MM.1S (cell line): ENCODE data around the gene RGS7.

Source experiments
- DNase-seq: peaks from one replicate; pipeline ENCODE4 v3.0.0-alpha.2; 2015
- H2AFZ ChIP-seq: fragments of 300-600 bp; sonication (generic); 2 replicates; pipeline ENCODE4 v1.6.0; 2016; ENCODE audit warnings: antibody characterized with exemption, low read length
- H3F3A ChIP-seq: fragments of 300-600 bp; sonication (generic); 2 replicates; pipeline ENCODE4 v1.6.1; 2016; ENCODE audit warnings: mild to moderate bottlenecking, antibody characterized with exemption, low read length, moderate library complexity, mixed read lengths; ENCODE audit not compliant: insufficient read depth
- H3K27ac ChIP-seq: fragments of 300-600 bp; sonication (generic); 2 replicates; pipeline ENCODE4 v1.5.1; 2016; ENCODE audit warnings: mild to moderate bottlenecking, low read length
- H3K27me3 ChIP-seq: fragments of 300-600 bp; sonication (generic); replicated peaks from 2 replicates; pipeline ENCODE4 v1.6.0; 2016; ENCODE audit warnings: low read length; ENCODE audit not compliant: insufficient read depth
- H3K36me3 ChIP-seq: fragments of 300-600 bp; sonication (generic); replicated peaks from 2 replicates; pipeline ENCODE4 v1.6.1; 2016; ENCODE audit warnings: mild to moderate bottlenecking, low read length, mixed read lengths; ENCODE audit not compliant: insufficient read depth
- H3K4me1 ChIP-seq: fragments of 300-600 bp; sonication (generic); 2 replicates; pipeline ENCODE4 v1.6.1; 2016; ENCODE audit warnings: low read length, mixed read lengths
- H3K4me2 ChIP-seq: fragments of 300-600 bp; sonication (generic); 2 replicates; pipeline ENCODE4 v1.6.0; 2016; ENCODE audit warnings: low read depth, low read length
- H3K4me3 ChIP-seq: fragments of 300-600 bp; sonication (generic); 2 replicates; pipeline ENCODE4 v1.5.1; 2016; ENCODE audit warnings: low read length, mixed read lengths
- H3K79me2 ChIP-seq: fragments of 300-600 bp; sonication (generic); 2 replicates; pipeline ENCODE4 v1.6.1; 2016; ENCODE audit warnings: mixed run types, low read length, mixed read lengths
- H3K9ac ChIP-seq: fragments of 300-600 bp; sonication (generic); 2 replicates; pipeline ENCODE4 v1.6.1; 2016; ENCODE audit warnings: low read length, mixed read lengths
- H3K9me2 ChIP-seq: fragments of 300-600 bp; sonication (generic); replicated peaks from 2 replicates; pipeline ENCODE4 v1.6.1; 2016; ENCODE audit warnings: mild to moderate bottlenecking, low read length, mixed read lengths; ENCODE audit not compliant: insufficient read depth
- H3K9me3 ChIP-seq: fragments of 300-600 bp; sonication (generic); replicated peaks from 2 replicates; pipeline ENCODE4 v1.6.1; 2016; ENCODE audit warnings: mild to moderate bottlenecking, low read length, mixed read lengths; ENCODE audit not compliant: insufficient read depth
- H4K20me1 ChIP-seq: fragments of 300-600 bp; sonication (generic); 2 replicates; pipeline ENCODE4 v1.6.1; 2016; ENCODE audit warnings: mild to moderate bottlenecking, low read length, moderate library complexity, mixed read lengths; ENCODE audit not compliant: insufficient read depth
- CTCF ChIP-seq: fragments of 300-600 bp; sonication (generic); IDR thresholded peaks from 2 replicates; pipeline ENCODE4 v1.5.1; 2016; ENCODE audit warnings: antibody characterized with exemption, low read length, mixed read lengths
- EZH2 ChIP-seq: fragments of 300-600 bp; sonication (generic); optimal IDR thresholded peaks from 2 replicates; pipeline ENCODE3; 2017; ENCODE audit warnings: low read depth, mild to moderate bottlenecking, antibody characterized with exemption, low read length, mixed read lengths
- EZH2phosphoT487 ChIP-seq: fragments of 300-600 bp; sonication (generic); IDR thresholded peaks from 2 replicates; pipeline ENCODE4 v1.6.1; 2018; ENCODE audit warnings: antibody characterized with exemption, low read length

RGS7 gene

DNA sequence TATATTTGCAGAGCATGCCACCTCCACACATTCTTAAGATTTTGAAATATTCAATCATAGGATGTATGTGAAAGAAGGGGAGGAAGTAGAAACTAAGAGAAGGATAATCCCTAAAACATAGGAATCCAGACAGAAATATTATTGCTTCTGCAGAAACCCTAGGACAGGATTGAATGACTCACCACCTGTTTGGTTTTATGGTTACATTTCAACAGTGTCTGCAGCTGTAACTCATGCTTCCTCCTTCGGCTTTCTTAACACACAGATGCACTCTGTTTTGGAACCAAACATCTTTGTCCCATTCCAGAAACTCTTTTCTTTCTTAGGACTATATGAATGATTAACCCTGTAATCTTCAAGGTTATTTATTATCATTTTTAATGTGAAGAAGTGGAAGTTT, 20.7 kb downstream of the RGS7 start:
- Histone ChIP-seq H3K27ac (no peak overlapping the region), H3K36me3 (no peaks in the 10 kb centered on the region), H3K27me3 (no peaks in the 10 kb centered on the region), H3K9me3 (no peaks in the 10 kb centered on the region), H2AFZ (no peak overlapping the region), H3F3A (no peaks in the 10 kb centered on the region), H3K4me2 (no peak overlapping the region), H3K9ac (no peak overlapping the region), H3K79me2 (no peaks in the 10 kb centered on the region), H3K4me3 (no peak overlapping the region), H3K4me1 (no peaks in the 10 kb centered on the region), H4K20me1 (no peaks in the 10 kb centered on the region), H3K9me2 (no peaks in the 10 kb centered on the region)
- TF ChIP-seq EZH2 (no peak), EZH2phosphoT487 (no peak), CTCF (no peak)
- no peak for DNase-seq

- DNase-seq = no peak
- no peak overlapping the region for H3K9ac ChIP-seq
- H3K27ac ChIP-seq = no peak overlapping the region
- no peaks in the 10 kb centered on the region for H3K4me1 ChIP-seq
- no peaks in the 10 kb centered on the region for H3F3A ChIP-seq
- no peaks in the 10 kb centered on the region for H3K79me2 ChIP-seq
- no peaks in the 10 kb centered on the region for H4K20me1 ChIP-seq
- no peak overlapping the region for H3K4me2 ChIP-seq
- H3K9me3 ChIP-seq = no peaks in the 10 kb centered on the region
- H3K9me2 ChIP-seq = no peaks in the 10 kb centered on the region
- no peaks in the 10 kb centered on the region for H3K27me3 ChIP-seq
- TF ChIP-seq EZH2phosphoT487 (no peak), EZH2 (no peak), CTCF (no peak)
- no peak overlapping the region for H2AFZ ChIP-seq
- no peak overlapping the region for H3K4me3 ChIP-seq
- H3K36me3 ChIP-seq = no peaks in the 10 kb centered on the region
These were observed 24.0 kb downstream of the RGS7 start for GRCh38 chr1:241332987-241333386.

DNA sequence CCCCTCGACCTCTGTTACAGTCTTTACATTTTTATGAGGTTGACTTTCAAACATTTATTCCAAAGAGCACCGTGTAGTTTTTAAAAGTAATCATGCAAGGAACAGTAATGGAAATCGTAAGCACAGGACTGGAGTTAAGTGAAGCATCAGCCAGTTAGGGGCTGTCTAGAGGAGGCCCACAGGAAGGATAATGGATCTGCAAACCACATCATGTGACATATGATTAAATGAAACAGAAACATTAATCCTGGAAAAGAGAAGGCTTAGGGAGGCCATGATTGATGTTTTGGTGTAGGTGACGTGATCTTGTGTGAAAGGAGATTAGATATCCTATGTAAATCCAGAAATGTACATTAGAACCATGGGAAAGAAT, 25.0 kb downstream of the RGS7 start:
- H3K4me1 ChIP-seq = no peaks in the 10 kb centered on the region
- no peak overlapping the region for H3K4me2 ChIP-seq
- no peak overlapping the region for H3K9ac ChIP-seq
- H3K9me2 ChIP-seq = no peaks in the 10 kb centered on the region
- no peaks in the 10 kb centered on the region for H3K79me2 ChIP-seq
- DNase-seq = no peak
- TF ChIP-seq EZH2phosphoT487 (no peak), EZH2 (no peak), CTCF (no peak)
- H3K9me3 ChIP-seq = no peaks in the 10 kb centered on the region
- no peaks in the 10 kb centered on the region for H3K27me3 ChIP-seq
- H4K20me1 ChIP-seq = no peaks in the 10 kb centered on the region
- no peak overlapping the region for H2AFZ ChIP-seq
- H3F3A ChIP-seq = no peaks in the 10 kb centered on the region
- no peak overlapping the region for H3K27ac ChIP-seq
- H3K36me3 ChIP-seq = no peaks in the 10 kb centered on the region
- H3K4me3 ChIP-seq = no peak overlapping the region
